GM21447 (cell line): Measurements from ENCODE around the gene DCAF6.

ENCODE experiments used
- ATAC-seq: cut with Tn5 transposase; IDR thresholded peaks from one replicate; pipeline ENCODE4 v1.9.1; 2021; ENCODE audit not compliant: unreplicated experiment

Gene DCAF6

GRCh38 chr1:168098534-168099320 lies 162.2 kb downstream of the DCAF6 start:
- ATAC-seq: no peak

GRCh38 chr1:168099337-168099801 lies 162.9 kb downstream of the DCAF6 start:
- no peak for ATAC-seq

GRCh38 chr1:168100315-168101002 lies 164.0 kb downstream of the DCAF6 start:
- ATAC-seq: no peak

DNA sequence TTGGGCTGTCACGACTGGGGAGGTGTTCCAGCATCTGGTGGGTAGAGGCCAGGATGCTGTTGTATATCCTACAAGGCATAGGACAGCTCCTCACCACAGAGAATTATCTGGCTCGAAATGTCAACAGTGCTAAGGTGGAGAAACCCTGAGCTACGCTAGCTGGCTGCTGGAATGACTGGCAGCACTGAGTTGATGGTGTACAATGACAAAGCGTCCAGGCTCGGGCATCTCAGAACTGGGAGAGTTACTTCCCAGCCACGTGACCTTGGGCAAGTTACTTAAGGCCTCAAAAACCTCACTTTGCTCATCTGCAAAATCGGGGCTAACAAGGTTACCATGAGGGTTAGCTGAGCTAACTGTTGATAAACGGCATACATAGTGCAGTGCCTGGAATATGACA lies 164.9 kb downstream of the DCAF6 start:
- no peak for ATAC-seq

GRCh38 chr1:168102487-168102886 lies 166.0 kb downstream of the DCAF6 start:
- no peak for ATAC-seq

DNA sequence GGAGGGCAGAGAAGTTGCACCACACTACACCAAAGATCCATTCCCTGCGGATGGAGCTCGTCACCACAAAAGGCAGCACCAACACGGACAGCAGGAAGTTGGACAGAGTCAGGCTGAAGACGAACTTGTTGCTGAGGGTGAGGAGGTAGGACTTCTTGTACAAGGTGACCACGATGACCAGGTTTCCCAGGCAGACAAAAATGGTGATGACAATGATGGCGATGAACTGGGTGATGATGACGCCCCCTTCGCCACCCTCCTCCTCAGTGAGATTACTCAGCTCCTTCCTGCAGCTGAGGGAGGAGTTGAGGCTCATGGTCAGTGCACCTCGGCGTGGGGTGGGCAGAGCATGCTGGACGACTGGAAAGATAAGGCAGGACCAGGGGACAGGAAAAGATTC lies 168.1 kb downstream of the DCAF6 start:
- no peak for ATAC-seq

- no peak for ATAC-seq
Observed at GRCh38 chr1:168105846-168106245, 169.4 kb downstream of the DCAF6 start.

- ATAC-seq: no peak
Observed at GRCh38 chr1:168106274-168106673, 169.8 kb downstream of the DCAF6 start.

- no peak for ATAC-seq
Observed at GRCh38 chr1:168110896-168111545, 174.5 kb downstream of the DCAF6 start.

- no peak for ATAC-seq
Observed at GRCh38 chr1:168112673-168113305, 176.3 kb downstream of the DCAF6 start.

GRCh38 chr1:168114845-168115244 lies 178.4 kb downstream of the DCAF6 start:
- no peak for ATAC-seq

GRCh38 chr1:168116327-168116799 lies 179.9 kb downstream of the DCAF6 start:
- ATAC-seq: no peak

GRCh38 chr1:168119750-168120149 lies 183.3 kb downstream of the DCAF6 start:
- no peak for ATAC-seq

- ATAC-seq: no peak
Observed at GRCh38 chr1:168121401-168122011, 185.0 kb downstream of the DCAF6 start.

DNA sequence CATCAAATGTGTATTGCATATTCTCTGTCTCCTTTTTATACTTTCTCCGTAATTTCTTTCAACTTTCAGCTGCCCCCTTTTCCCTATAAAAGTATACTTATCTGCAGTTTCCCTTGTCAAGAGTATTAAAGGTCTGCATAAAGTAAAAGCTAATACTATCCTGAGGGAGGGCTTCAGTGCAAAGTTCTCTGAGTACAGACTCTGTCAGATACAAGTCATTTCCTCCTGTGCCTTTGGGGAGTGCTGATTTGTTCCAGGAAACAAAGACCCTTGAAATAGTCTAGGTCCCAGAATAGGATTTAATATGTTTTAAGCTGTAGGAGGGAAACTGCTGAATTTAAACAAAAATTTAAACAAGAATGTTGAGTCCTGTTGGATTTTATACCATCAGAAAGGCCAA lies 188.6 kb downstream of the DCAF6 start:
- no peak for ATAC-seq
